Common myeloid progenitor, CD34-positive (primary cell): ENCODE results near the gene C19orf85.

ENCODE experiments used
- CTCF ChIA-PET: fragments of 350-600 bp; sonication (Branson Sonifier 250); formaldehyde crosslinking; loops from one replicate; lab custom pipeline; 2021; ENCODE audit warnings: antibody characterized with exemption; lab: Charles Lee
- POLR2A ChIA-PET: fragments of 350-600 bp; sonication (Branson Sonifier 250); formaldehyde crosslinking; loops from one replicate; lab custom pipeline; 2021; ENCODE audit warnings: antibody characterized with exemption; lab: Charles Lee
- DNase-seq, 3 donors: peaks; one replicate each; pipeline versions ENCODE4 v3.0.0 to v3.0.0-alpha.2; 2013
- H3K27ac ChIP-seq, 2 experiments: 1 replicate in 1 of 2; 2 replicates in 1 of 2; pipeline ENCODE4 v1.7.0; 2013; ENCODE audit warnings: inconsistent platforms in 2 of 2, low read length in 2 of 2, mild to moderate bottlenecking in 2 of 2, low read depth in 1 of 2, moderate library complexity in 1 of 2; ENCODE audit not compliant: severe bottlenecking in 2 of 2, insufficient read depth in 1 of 2, poor library complexity in 1 of 2
- H3K27me3 ChIP-seq, 5 experiments: replicated peaks in 2 of 5; 1 replicate in 3 of 5; 2 replicates in 2 of 5; pipeline versions ENCODE4 v1.6.1 to v1.7.0; 2013; ENCODE audit warnings: low read length in 4 of 5, mild to moderate bottlenecking in 2 of 5, moderate library complexity in 2 of 5, inconsistent platforms in 1 of 5; ENCODE audit not compliant: insufficient read depth in 5 of 5, control insufficient read depth in 4 of 5
- H3K36me3 ChIP-seq, 4 experiments: 1 replicate in 2 of 4; 2 replicates in 2 of 4; pipeline versions ENCODE4 v1.6.1 to v1.7.0; 2013; ENCODE audit warnings: low read length in 3 of 4, control low read depth in 1 of 4, mild to moderate bottlenecking in 1 of 4; ENCODE audit not compliant: control insufficient read depth in 4 of 4, insufficient read depth in 4 of 4
- H3K4me1 ChIP-seq, 4 experiments: 1 replicate in 3 of 4; 2 replicates in 1 of 4; pipeline versions ENCODE4 v1.6.1 to v1.7.1; 2013; ENCODE audit warnings: low read length in 3 of 4, mild to moderate bottlenecking in 3 of 4, control low read depth in 1 of 4, inconsistent platforms in 1 of 4, moderate library complexity in 1 of 4; ENCODE audit not compliant: control insufficient read depth in 4 of 4, insufficient read depth in 4 of 4; ENCODE audit errors: control extremely low read depth in 1 of 4
- H3K4me3 ChIP-seq, 7 experiments: 1 replicate in 4 of 7; 2 replicates in 3 of 7; pipeline versions ENCODE4 v1.5.1 to v1.7.0; 2013; ENCODE audit warnings: mild to moderate bottlenecking in 7 of 7, low read length in 6 of 7, moderate library complexity in 6 of 7, inconsistent platforms in 2 of 7, low read depth in 2 of 7, control low read depth in 1 of 7; ENCODE audit not compliant: insufficient read depth in 4 of 7, control insufficient read depth in 1 of 7; ENCODE audit errors: extremely low read depth in 1 of 7
- H3K9me3 ChIP-seq, 5 experiments: 1 replicate in 4 of 5; 2 replicates in 1 of 5; pipeline versions ENCODE4 v1.6.1 to v1.7.1; 2013; ENCODE audit warnings: low read length in 4 of 5, mild to moderate bottlenecking in 2 of 5, inconsistent platforms in 1 of 5, low read depth in 1 of 5, moderate library complexity in 1 of 5; ENCODE audit not compliant: control insufficient read depth in 4 of 5, insufficient read depth in 2 of 5; ENCODE audit errors: control extremely low read depth in 1 of 5
- WGBS: methylation state at CpG from one replicate; pipeline ENCODE4 v1.1.5; 2013; ENCODE audit not compliant: insufficient coverage; 5-methylcytosine and 5-hydroxymethylcytosine counted together

Gene C19orf85

DNA sequence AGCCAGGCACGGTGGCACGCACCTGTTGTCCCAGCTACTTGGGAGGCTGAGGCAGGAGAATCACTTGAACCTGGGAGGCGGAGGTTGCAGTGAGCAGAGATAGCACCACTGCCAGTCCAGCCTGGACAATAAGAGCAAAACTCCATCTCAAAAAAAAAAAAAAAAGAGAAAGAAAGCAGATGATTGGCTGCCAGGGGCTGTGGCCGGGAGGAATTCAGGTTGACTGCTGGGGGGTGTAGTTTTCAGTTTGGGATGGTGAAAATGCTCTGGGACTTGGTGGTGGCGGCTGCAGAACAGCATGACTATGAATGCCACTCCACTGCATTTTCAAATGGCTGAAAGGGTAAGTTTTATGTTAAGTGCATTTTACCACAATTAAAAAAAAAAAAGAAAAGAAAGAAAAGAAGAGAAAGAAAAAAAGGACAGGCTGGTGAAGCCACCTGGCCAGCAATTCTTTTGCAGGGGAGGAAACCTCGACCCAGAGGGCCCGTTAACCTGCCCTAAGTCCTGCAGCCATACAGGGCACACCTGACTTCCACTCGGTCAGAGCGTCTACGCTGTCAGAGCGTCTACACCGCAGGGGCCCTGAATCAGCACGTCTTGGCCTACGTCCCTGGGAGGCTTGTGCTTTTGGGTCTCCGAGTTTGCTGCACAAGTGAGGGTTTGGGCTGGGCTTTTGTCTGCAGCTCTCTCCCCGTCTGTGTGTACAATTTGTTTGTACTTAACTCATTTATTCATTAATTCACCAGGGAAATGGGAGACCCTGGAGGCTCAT lies 6.7 kb downstream of the C19orf85 start:
- Histone ChIP-seq H3K27ac (no peak overlapping the region), H3K9me3 (no peaks in the 10 kb centered on the region), H3K4me3 (no peak overlapping the region), H3K36me3 (peaks cover 0 to 17% (median 10%) of the 10 kb centered on the region in 4 experiments), H3K27me3 (peaks cover 0 to 3% (median 0%) of the 10 kb centered on the region in 5 experiments), H3K4me1 (peaks cover 0 to 24% (median 17%) of the 10 kb centered on the region in 4 experiments)
- no peak for DNase-seq
- ChIA-PET POLR2A (no interaction called here), CTCF (interaction anchor here (1.0 to 1.3 kb wide), 2 partner anchors 11 to 46 kb away, joined by 3 to 4 read pairs; no protein-coding TSS in a partner anchor)
- 95% methylated on average over 13 of the region's 16 CpGs for WGBS

- 97% methylated on average over 14 of the region's 14 CpGs for WGBS
- Histone ChIP-seq H3K27me3 (peaks cover 0 to 17% (median 7%) of the 10 kb centered on the region in 5 experiments), H3K36me3 (peaks cover 0 to 17% (median 10%) of the 10 kb centered on the region in 4 experiments), H3K27ac (no peak overlapping the region), H3K4me1 (peaks cover 0 to 26% (median 22%) of the 10 kb centered on the region in 4 experiments), H3K4me3 (no peak overlapping the region), H3K9me3 (no peaks in the 10 kb centered on the region)
- CTCF ChIA-PET = no interaction called here
- POLR2A ChIA-PET = no interaction called here
- DNase-seq = no peak
Observed at GRCh38 chr19:55456347-55456746, 8.2 kb downstream of the C19orf85 start.

- CTCF ChIA-PET = no interaction called here
- H3K4me1 ChIP-seq = peaks cover 0 to 23% (median 18%) of the 10 kb centered on the region in 4 experiments
Observed at GRCh38 chr19:55455576-55456235, 8.8 kb downstream of the C19orf85 start.

DNA sequence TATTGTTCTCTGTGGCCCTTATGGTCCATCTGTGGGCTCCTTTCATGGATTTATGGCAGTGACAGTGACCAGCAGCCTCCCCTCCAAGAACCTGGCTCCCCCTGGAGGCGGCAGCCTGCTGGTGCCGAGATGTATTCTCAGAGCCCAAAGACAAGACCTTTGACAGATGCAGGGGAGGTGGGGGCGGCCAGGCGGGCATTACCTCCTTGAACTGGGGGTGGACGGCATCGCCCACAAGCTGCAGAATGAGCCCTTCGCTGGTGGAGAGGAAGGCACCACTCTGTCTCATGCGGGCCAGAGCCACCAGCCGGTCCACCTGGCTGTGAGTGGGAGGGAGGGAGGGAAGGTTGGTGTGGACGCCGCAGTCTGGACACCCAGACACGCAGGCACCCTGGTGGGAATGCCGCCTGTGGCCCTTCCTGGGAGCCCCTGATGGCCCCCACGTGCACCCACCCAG lies 9.7 kb downstream of the C19orf85 start:
- H3K27ac ChIP-seq = no peak overlapping the region
- H3K4me3 ChIP-seq = no peak overlapping the region
- peaks cover 0 to 18% (median 11%) of the 10 kb centered on the region in 4 experiments for H3K4me1 ChIP-seq
- ChIA-PET POLR2A (no interaction called here), CTCF (interaction anchor here (1.9 kb wide), 1 partner anchor 314 kb away, joined by 10 read pairs; no protein-coding TSS in a partner anchor)
- WGBS = 83% methylated on average over 12 of the region's 14 CpGs
- peaks cover 0 to 17% (median 10%) of the 10 kb centered on the region in 4 experiments for H3K36me3 ChIP-seq
- peak in 2 of 3 donors; percentile 61 to 68 for DNase-seq
- H3K9me3 ChIP-seq = no peaks in the 10 kb centered on the region
- H3K27me3 ChIP-seq = peaks cover 0 to 30% (median 11%) of the 10 kb centered on the region in 5 experiments

More at GRCh38 chr19:55455576-55456235, 8.8 kb downstream of the C19orf85 start:
- WGBS = 94% methylated on average over 8 of the region's 11 CpGs
- DNase-seq = no peak
- Histone ChIP-seq H3K27me3 (peaks cover 0 to 22% (median 7%) of the 10 kb centered on the region in 5 experiments), H3K36me3 (peaks cover 0 to 17% (median 10%) of the 10 kb centered on the region in 4 experiments), H3K27ac (no peak overlapping the region), H3K4me3 (no peak overlapping the region), H3K9me3 (no peaks in the 10 kb centered on the region)
- POLR2A ChIA-PET = no interaction called here

DNA sequence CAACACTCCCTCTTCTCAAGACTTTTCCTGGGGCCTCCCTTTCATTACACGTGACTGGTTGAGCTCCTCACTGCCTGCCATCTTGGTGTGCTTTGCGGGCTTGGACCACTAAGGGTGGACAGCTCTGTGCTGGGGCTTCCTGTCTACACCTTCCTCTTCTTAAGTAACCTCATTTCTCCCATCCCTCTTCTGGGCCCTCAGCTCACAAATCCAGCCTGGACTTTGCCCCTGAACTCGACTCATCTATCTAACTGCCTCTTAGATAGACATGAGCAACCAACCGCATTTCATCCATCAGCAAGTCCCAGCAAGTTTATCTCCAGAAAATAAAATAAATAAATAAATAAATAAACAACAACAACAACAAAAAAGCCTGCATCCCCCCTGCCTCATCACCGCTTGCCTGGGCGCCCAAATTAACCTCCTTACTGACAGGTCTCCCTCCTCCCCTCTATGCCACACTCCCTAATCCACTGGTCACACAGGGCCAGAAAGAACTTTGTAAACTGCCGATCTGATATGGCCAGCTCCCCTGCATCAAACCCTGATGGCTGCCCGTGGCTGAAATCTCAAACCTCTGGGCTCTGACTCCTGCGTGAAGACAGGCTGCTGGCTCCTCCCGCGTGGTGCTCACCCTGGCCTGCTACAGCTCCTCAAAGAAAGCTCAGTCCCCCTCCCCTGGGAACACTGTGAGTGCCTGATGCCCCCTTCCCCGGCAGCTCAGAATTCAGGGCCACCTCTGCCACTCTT lies 10.9 kb downstream of the C19orf85 start:
- H3K9me3 ChIP-seq = no peaks in the 10 kb centered on the region
- peaks cover 0 to 18% (median 10%) of the 10 kb centered on the region in 4 experiments for H3K4me1 ChIP-seq
- DNase-seq = no peak
- H3K27ac ChIP-seq = no peak overlapping the region
- peaks cover 0 to 17% (median 10%) of the 10 kb centered on the region in 4 experiments for H3K36me3 ChIP-seq
- WGBS = 95% methylated on average over 11 of the region's 12 CpGs
- ChIA-PET POLR2A (interaction anchor here (1.2 kb wide), 1 partner anchor 45 kb away, joined by 3 read pairs; no protein-coding TSS in a partner anchor), CTCF (interaction anchor here (0.6 to 1.9 kb wide), 10 partner anchors 8 to 312 kb away, joined by 3 to 10 read pairs (median 3); no protein-coding TSS in a partner anchor)
- no peak overlapping the region for H3K4me3 ChIP-seq
- H3K27me3 ChIP-seq = peaks cover 0 to 41% (median 17%) of the 10 kb centered on the region in 5 experiments

DNA sequence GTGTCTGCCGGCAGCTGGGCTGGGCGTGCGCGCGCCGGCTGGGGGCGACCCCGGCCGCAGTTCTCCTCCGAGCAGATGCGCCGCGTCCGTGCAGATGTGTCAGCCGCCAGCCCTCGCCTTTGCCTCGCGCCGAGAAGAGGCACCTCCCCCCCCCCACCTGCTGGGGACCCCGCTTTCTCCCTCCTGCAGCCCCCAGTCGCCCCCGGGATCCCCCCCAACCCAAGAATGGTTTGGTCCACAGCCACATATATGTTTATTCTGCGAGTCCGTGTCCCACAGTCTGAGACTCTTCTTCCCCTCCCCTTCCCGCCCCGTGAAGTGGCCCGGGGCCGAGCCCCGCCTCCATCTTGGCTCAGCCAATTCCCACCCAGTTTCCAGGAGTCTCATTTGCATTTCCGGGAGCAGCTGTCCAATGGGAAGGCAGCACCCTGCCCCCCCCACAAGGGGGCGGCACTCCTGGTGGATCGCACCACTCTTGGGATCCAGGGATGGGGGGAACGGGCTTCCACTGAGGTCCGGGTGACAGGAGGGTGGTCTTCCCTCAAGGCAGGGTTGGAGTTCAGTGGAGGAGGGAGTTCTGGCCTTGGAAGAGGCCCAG lies 11.7 kb downstream of the C19orf85 start:
- peaks cover 0 to 48% (median 18%) of the 10 kb centered on the region in 5 experiments for H3K27me3 ChIP-seq

More for the DNA sequence above, 11.7 kb downstream of the C19orf85 start:
- peak overlapping the region in 1 of 7 experiments; percentile 38 for H3K4me3 ChIP-seq
- 48% methylated on average over 17 of the region's 34 CpGs for WGBS
- no peaks in the 10 kb centered on the region for H3K9me3 ChIP-seq
- peaks cover 0 to 18% (median 10%) of the 10 kb centered on the region in 4 experiments for H3K4me1 ChIP-seq
- DNase-seq = peak; percentile 76 to 86 (median 84)
- peaks cover 0 to 17% (median 9%) of the 10 kb centered on the region in 4 experiments for H3K36me3 ChIP-seq
- ChIA-PET CTCF (interaction anchor here (0.5 to 1.9 kb wide), 7 partner anchors 8 to 312 kb away, joined by 3 to 10 read pairs (median 5); no protein-coding TSS in a partner anchor), POLR2A (interaction anchor here (0.6 kb wide), 1 partner anchor 1362 kb away, joined by 3 read pairs; no protein-coding TSS in a partner anchor)
- no peak overlapping the region for H3K27ac ChIP-seq
